OCI-LY7 (cell line): Measurements from ENCODE around the gene ARMH2. TPM values are rescaled to one million over a fixed set of nuclear protein-coding genes. Genes with fewer than 3 reads are reported as not detected.
"Not testable (repeated sequence)": the region's sequence is repeated elsewhere in the genome, so short reads cannot be mapped to it uniquely, and the experiment has no call there.

Source experiments
- BruUV-seq: library from RNA; stranded (reverse); fragments of 400-500 nt; replicated peaks from 2 replicates; lab custom pipeline; 2021; lab: Mats Ljungman, UMichigan
- CTCF ChIA-PET: fragments of 300-600 bp; sonication (Branson Sonifier 250); formaldehyde crosslinking; loops from one replicate; lab custom pipeline; 2022; ENCODE audit warnings: antibody characterized with exemption; ENCODE audit not compliant: unreplicated experiment; lab: Charles Lee
- POLR2A ChIA-PET: fragments of 300-600 bp; sonication (Branson Sonifier 250); formaldehyde crosslinking; loops from one replicate; lab custom pipeline; 2022; ENCODE audit warnings: antibody characterized with exemption; lab: Charles Lee
- DNase-seq: peaks from one replicate; pipeline ENCODE4 v3.0.0-alpha.2; 2015; ENCODE audit warnings: low spot score
- H2AFZ ChIP-seq: fragments of 200-600 bp; sonication (generic), shearing (Covaris generic); 2 replicates; pipeline ENCODE4 v1.6.1; 2014; ENCODE audit warnings: mild to moderate bottlenecking, antibody characterized with exemption, low read length, moderate library complexity
- H3K27ac ChIP-seq: fragments of 200-600 bp; sonication (generic); 2 replicates; pipeline ENCODE4 v1.5.1; 2014; ENCODE audit warnings: mixed run types, low read depth, mild to moderate bottlenecking, moderate library complexity, low read length, inconsistent platforms; ENCODE audit not compliant: poor library complexity, severe bottlenecking
- H3K36me3 ChIP-seq: fragments of 200-600 bp; sonication (generic); 2 replicates; pipeline ENCODE4 v1.6.1; 2014; ENCODE audit warnings: mild to moderate bottlenecking, antibody characterized with exemption, low read length, moderate library complexity, mixed read lengths; ENCODE audit not compliant: insufficient read depth
- H3K4me1 ChIP-seq: fragments of 200-600 bp; sonication (generic); 2 replicates; pipeline ENCODE4 v1.5.1; 2014; ENCODE audit warnings: mild to moderate bottlenecking, low read length; ENCODE audit not compliant: insufficient read depth, poor library complexity, severe bottlenecking
- H3K4me2 ChIP-seq: fragments of 200-600 bp; sonication (generic); 2 replicates; pipeline ENCODE4 v1.6.1; 2014; ENCODE audit warnings: mild to moderate bottlenecking, low read length
- H3K4me3 ChIP-seq: fragments of 200-600 bp; sonication (generic); 2 replicates; pipeline ENCODE4 v1.5.1; 2014; ENCODE audit warnings: mild to moderate bottlenecking, low read depth, low read length; ENCODE audit not compliant: poor library complexity, severe bottlenecking
- H3K79me2 ChIP-seq: fragments of 200-600 bp; sonication (generic); 2 replicates; pipeline ENCODE4 v1.6.1; 2016; ENCODE audit warnings: low read depth, mild to moderate bottlenecking, low read length, moderate library complexity, mixed read lengths; ENCODE audit not compliant: insufficient read depth
- H3K9me2 ChIP-seq: fragments of 200-600 bp; sonication (generic); 2 replicates; pipeline ENCODE4 v1.6.1; 2016; ENCODE audit warnings: mild to moderate bottlenecking, low read length, mixed read lengths; ENCODE audit not compliant: insufficient read depth
- H3K9me3 ChIP-seq: fragments of 200-600 bp; sonication (generic); 2 replicates; pipeline ENCODE4 v1.6.1; 2014; ENCODE audit warnings: mild to moderate bottlenecking, mixed run types, low read length, mixed read lengths
- H4K20me1 ChIP-seq: fragments of 200-600 bp; sonication (generic); 2 replicates; pipeline ENCODE4 v1.6.1; 2014; ENCODE audit warnings: mild to moderate bottlenecking, antibody characterized with exemption, low read length, moderate library complexity, mixed read lengths; ENCODE audit not compliant: insufficient read depth
- CTCF ChIP-seq: fragments of 200-600 bp; sonication (generic); conservative IDR thresholded peaks from 2 replicates; pipeline ENCODE4 v1.5.1; 2014; ENCODE audit warnings: mild to moderate bottlenecking, antibody characterized with exemption, low read length, moderate library complexity, mixed read lengths
- EZH2phosphoT487 ChIP-seq: fragments of 200-600 bp; sonication (generic); IDR thresholded peaks from 2 replicates; pipeline ENCODE4 v1.6.1; 2018; ENCODE audit warnings: low read depth, borderline replicate concordance, mild to moderate bottlenecking, mixed run types, antibody characterized with exemption, low read length, moderate library complexity, mixed read lengths
- intact Hi-C: fragments of 100-400 bp; cut with micrococcal nuclease; formaldehyde crosslinking; loops from one replicate; pipeline ENCODE4 v1.10.0; 2022; ENCODE audit not compliant: unreplicated experiment
- total RNA-seq, 2 experiments: library from RNA; depleted of rRNA in 1 of 2; stranded (reverse); fragments of >200 nt in 1 of 2; shearing (Covaris generic) in 1 of 2; gene quantifications; 2 replicates each; pipeline ENCODE4 v1.2.3, GENCODE V29; 2014 to 2022

ARMH2 gene
- total RNA-seq, 2 experiments from 2014 or later, result not detected

- Histone ChIP-seq H4K20me1 (no peaks in the 10 kb centered on the region), H3K9me3 (peaks cover 19% of the 10 kb centered on the region; the same call in 1 of the 2 replicates), H3K4me3 (no peak overlapping the region), H3K79me2 (no peaks in the 10 kb centered on the region), H3K9me2 (no peaks in the 10 kb centered on the region), H3K4me1 (no peaks in the 10 kb centered on the region), H3K27ac (no peak overlapping the region), H2AFZ (no peak overlapping the region), H3K4me2 (no peak overlapping the region), H3K36me3 (no peaks in the 10 kb centered on the region)
- ChIA-PET CTCF (no interaction called here), POLR2A (interaction anchor here (1.2 kb wide), 1 partner anchor 23 kb away, joined by 4 read pairs; no protein-coding TSS in a partner anchor)
- no TSS peak for BruUV-seq
- TF ChIP-seq EZH2phosphoT487 (no peak), CTCF (no peak)
- intact Hi-C loops, result no loop called here
- DNase-seq, result no peak
These were observed 43.4 kb downstream of the ARMH2 start for GRCh38 chr6:24755279-24755678.

GRCh38 chr6:24754378-24754777, 44.3 kb downstream of the ARMH2 start:
- BruUV-seq, H3K79me2 ChIP-seq, H3K27ac ChIP-seq, H3K4me1 ChIP-seq, H3K9me2 ChIP-seq, CTCF ChIA-PET, DNase-seq, H3K4me3 ChIP-seq, H3K4me2 ChIP-seq, intact Hi-C loops, H3K36me3 ChIP-seq, H2AFZ ChIP-seq, H4K20me1 ChIP-seq: not testable (repeated sequence)
- peaks cover 19% of the 10 kb centered on the region; the same call in 1 of the 2 replicates for H3K9me3 ChIP-seq
- POLR2A ChIA-PET, result interaction anchor here (1.2 to 1.6 kb wide), 3 partner anchors 9 to 24 kb away, joined by 4 to 6 read pairs (median 5); no protein-coding TSS in a partner anchor

GRCh38 chr6:24753545-24753944, 45.2 kb downstream of the ARMH2 start:
- H4K20me1 ChIP-seq, result no peaks in the 10 kb centered on the region
- H3K36me3 ChIP-seq, result no peaks in the 10 kb centered on the region
- intact Hi-C loops, result no loop called here
- DNase-seq, result no peak
- no peak overlapping the region for H2AFZ ChIP-seq
- H3K9me2 ChIP-seq, result no peaks in the 10 kb centered on the region
- TF ChIP-seq CTCF (no peak), EZH2phosphoT487 (no peak)
- no peak overlapping the region for H3K27ac ChIP-seq
- H3K4me2 ChIP-seq, result no peak overlapping the region
- H3K4me1 ChIP-seq, result no peaks in the 10 kb centered on the region
- peaks cover 19% of the 10 kb centered on the region; the same call in 1 of the 2 replicates for H3K9me3 ChIP-seq
- no TSS peak for BruUV-seq
- no peaks in the 10 kb centered on the region for H3K79me2 ChIP-seq
- POLR2A ChIA-PET, result interaction anchor here (0.8 to 1.6 kb wide), 4 partner anchors 9 to 169 kb away, joined by 4 to 6 read pairs (median 4); no protein-coding TSS in a partner anchor
- H3K4me3 ChIP-seq, result no peak overlapping the region
- CTCF ChIA-PET, result interaction anchor here (1.2 kb wide), 1 partner anchor 8 kb away, joined by 3 read pairs; no protein-coding TSS in a partner anchor
